ENCODE data around the gene ABCA4.

ABCA4 gene

DNA sequence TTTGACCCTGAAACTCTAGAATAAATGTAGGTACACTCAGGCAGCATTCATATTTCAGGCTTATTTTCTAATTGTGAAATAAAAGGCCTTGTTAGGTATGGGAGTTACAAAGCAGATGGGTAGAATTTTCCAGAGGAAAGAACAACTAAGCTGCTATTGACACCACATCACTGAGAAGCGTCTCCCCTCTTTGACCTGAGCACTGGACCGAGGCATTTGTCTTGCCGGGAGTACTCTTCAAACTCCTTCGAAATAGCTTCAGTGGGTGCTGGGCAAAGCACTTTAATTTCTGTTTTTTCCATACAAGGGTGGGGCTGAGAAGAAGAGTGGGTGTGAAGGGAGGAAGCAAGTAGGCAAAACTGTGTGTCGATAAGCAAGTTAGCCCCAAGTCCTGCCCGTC, 36.4 kb downstream of the ABCA4 start:
- TF ChIP-seq CTCF (IDR thresholded peaks at IDR 0.05; ENCODE audit: borderline replicate concordance, extremely low read depth, low read length, poor library complexity, severe bottlenecking), result no peak
- TF ChIP-seq EZH2 (IDR thresholded peaks at IDR 0.05; ENCODE audit: borderline replicate concordance, low read depth, low read length, severe bottlenecking), result no peak
- Histone ChIP-seq H3K36me3 (ENCODE audit: insufficient read depth, low read length) (no peaks in the 10 kb centered on the region), H3K4me2 (ENCODE audit: insufficient read depth, low read length) (no peak overlapping the region), H3K27ac (ENCODE audit: low read length) (no peak overlapping the region), H3K79me2 (ENCODE audit: insufficient read depth, low read length) (no peaks in the 10 kb centered on the region), H3K27me3 (ENCODE audit: insufficient read depth, low read length, poor library complexity) (no peaks in the 10 kb centered on the region), H4K20me1 (ENCODE audit: insufficient read depth, low read length) (no peaks in the 10 kb centered on the region), H3K4me1 (ENCODE audit: insufficient read depth, low read length) (peaks cover 25% of the 10 kb centered on the region), H3K9ac (ENCODE audit: low read depth, low read length) (no peak overlapping the region), H3K4me3 (ENCODE audit: low read depth in 1 of 2, low read length in 2 of 2) (no peak overlapping the region), H2AFZ (ENCODE audit: low read depth, low read length) (no peak overlapping the region), H3K9me3 (ENCODE audit: insufficient read depth, low read length, severe bottlenecking) (no peaks in the 10 kb centered on the region)
- DNase-seq (no peak), ATAC-seq (ENCODE audit: insufficient read depth, low read depth) (no peak)

DNA sequence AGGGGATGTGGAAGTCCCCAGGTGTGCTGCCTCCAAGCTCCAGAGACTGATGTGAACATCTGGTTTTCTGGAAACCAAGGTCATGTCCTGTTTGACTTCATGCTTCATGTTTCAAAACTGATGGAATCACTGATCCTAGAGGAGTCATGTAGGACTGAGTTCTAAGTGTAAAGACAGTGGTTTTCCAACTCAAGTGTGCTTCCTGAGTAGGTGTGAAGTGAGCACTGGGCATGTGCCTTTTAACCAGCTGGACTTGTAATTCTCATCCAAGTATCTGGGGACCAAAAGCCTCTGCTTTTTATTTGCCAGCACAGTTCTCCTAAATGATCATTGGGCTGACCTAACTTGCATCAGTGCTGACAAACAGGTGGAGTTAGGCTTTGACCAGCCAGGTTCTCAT, 36.9 kb downstream of the ABCA4 start:
- H3K4me3 ChIP-seq (ENCODE audit: low read depth in 1 of 2, low read length in 2 of 2), result no peak overlapping the region
- H3K27ac ChIP-seq (ENCODE audit: low read length), result no peak overlapping the region
- no peaks in the 10 kb centered on the region for H3K36me3 ChIP-seq (ENCODE audit: insufficient read depth, low read length)
- no peak for ATAC-seq (ENCODE audit: insufficient read depth, low read depth)
- no peaks in the 10 kb centered on the region for H4K20me1 ChIP-seq (ENCODE audit: insufficient read depth, low read length)
- no peak for TF ChIP-seq EZH2 (IDR thresholded peaks at IDR 0.05; ENCODE audit: borderline replicate concordance, low read depth, low read length, severe bottlenecking)
- TF ChIP-seq CTCF (IDR thresholded peaks at IDR 0.05; ENCODE audit: borderline replicate concordance, extremely low read depth, low read length, poor library complexity, severe bottlenecking), result no peak
- peaks cover 25% of the 10 kb centered on the region for H3K4me1 ChIP-seq (ENCODE audit: insufficient read depth, low read length)
- H2AFZ ChIP-seq (ENCODE audit: low read depth, low read length), result no peak overlapping the region
- no peak overlapping the region for H3K9ac ChIP-seq (ENCODE audit: low read depth, low read length)
- DNase-seq, result no peak
- H3K79me2 ChIP-seq (ENCODE audit: insufficient read depth, low read length), result no peaks in the 10 kb centered on the region
- no peaks in the 10 kb centered on the region for H3K27me3 ChIP-seq (ENCODE audit: insufficient read depth, low read length, poor library complexity)
- H3K4me2 ChIP-seq (ENCODE audit: insufficient read depth, low read length), result no peak overlapping the region
- H3K9me3 ChIP-seq (ENCODE audit: insufficient read depth, low read length, severe bottlenecking), result no peaks in the 10 kb centered on the region

DNA sequence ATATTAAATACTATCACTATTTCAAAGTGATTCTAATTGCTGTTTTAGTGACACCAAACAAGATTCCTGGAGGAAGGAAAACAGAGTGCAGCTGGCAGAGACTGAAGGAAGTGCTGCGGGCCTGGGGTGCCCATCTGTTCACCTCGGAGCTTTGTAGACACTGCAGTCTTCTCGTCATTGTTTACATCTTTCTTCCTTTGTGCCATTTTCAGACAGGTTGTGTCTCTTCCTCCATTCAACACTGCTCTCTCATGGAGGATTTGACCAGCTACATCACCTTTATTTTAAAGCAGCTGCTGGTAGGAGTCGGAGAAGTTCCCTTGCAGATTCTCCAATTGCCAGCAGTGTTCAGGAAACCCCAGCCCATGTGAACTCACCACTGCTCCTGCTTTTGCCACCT, 37.3 kb downstream of the ABCA4 start:
- peaks cover 25% of the 10 kb centered on the region for H3K4me1 ChIP-seq (ENCODE audit: insufficient read depth, low read length)
- H3K9ac ChIP-seq (ENCODE audit: low read depth, low read length), result no peak overlapping the region
- H3K27me3 ChIP-seq (ENCODE audit: insufficient read depth, low read length, poor library complexity), result no peaks in the 10 kb centered on the region
- no peaks in the 10 kb centered on the region for H3K36me3 ChIP-seq (ENCODE audit: insufficient read depth, low read length)
- ATAC-seq (ENCODE audit: insufficient read depth, low read depth), result no peak
- no peak overlapping the region for H3K27ac ChIP-seq (ENCODE audit: low read length)
- no peak overlapping the region for H3K4me3 ChIP-seq (ENCODE audit: low read depth in 1 of 2, low read length in 2 of 2)
- no peak for DNase-seq
- no peak overlapping the region for H2AFZ ChIP-seq (ENCODE audit: low read depth, low read length)
- H3K4me2 ChIP-seq (ENCODE audit: insufficient read depth, low read length), result no peak overlapping the region
- no peaks in the 10 kb centered on the region for H4K20me1 ChIP-seq (ENCODE audit: insufficient read depth, low read length)
- no peaks in the 10 kb centered on the region for H3K9me3 ChIP-seq (ENCODE audit: insufficient read depth, low read length, severe bottlenecking)
- TF ChIP-seq CTCF (IDR thresholded peaks at IDR 0.05; ENCODE audit: borderline replicate concordance, extremely low read depth, low read length, poor library complexity, severe bottlenecking), result peak; percentile 5
- no peak for TF ChIP-seq EZH2 (IDR thresholded peaks at IDR 0.05; ENCODE audit: borderline replicate concordance, low read depth, low read length, severe bottlenecking)
- no peaks in the 10 kb centered on the region for H3K79me2 ChIP-seq (ENCODE audit: insufficient read depth, low read length)

Data from DND-41 (cell line).